GM21447 (cell line): ENCODE results near the gene NEK5.
A peak's percentile ranks its signal among the peaks of the same experiment; 100 is the strongest.
"Not testable (repeated sequence)": the region's sequence is repeated elsewhere in the genome, so short reads cannot be mapped to it uniquely, and the experiment has no call there.

ENCODE experiments used
- ATAC-seq: cut with Tn5 transposase; IDR thresholded peaks from one replicate; pipeline ENCODE4 v1.9.1; 2021; ENCODE audit not compliant: unreplicated experiment

Gene NEK5

DNA sequence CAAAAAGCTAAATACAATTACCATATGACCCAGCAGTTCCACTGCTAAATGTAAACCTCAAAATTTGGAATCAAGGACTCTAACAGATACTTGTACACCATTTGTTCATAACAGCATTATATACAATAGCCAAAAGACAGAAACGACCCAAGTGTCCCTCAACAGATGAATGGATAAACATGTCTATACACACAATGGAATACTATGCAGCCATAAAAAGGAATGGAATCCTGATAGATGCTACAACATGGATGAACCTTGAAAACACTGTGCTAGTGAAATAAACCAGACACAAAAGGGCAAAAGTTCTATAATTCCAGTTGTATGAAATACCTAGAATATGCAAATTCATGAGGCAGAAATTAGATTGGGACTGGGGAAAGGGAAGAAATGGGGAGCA is 18.4 kb upstream of the NEK5 start:
- no peak for ATAC-seq

DNA sequence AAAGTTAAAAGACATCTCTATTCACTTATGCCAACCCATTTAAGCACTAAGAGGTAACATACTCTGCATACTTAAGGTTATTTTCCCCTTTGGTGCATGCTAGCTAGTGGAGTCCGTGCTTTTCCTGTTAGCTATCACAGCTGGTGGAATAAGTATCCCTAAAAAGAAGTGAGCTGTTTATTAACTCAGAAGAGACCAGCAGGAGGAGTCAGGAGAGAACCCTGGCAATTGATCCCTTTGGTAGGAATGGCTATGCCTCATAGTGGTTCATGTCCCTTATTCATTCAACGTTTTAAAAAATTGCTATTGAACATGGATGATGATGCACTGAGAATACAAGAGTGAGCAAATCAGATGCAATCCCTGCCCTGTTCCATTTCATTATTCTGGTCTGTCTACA is 12.4 kb upstream of the NEK5 start:
- ATAC-seq, result no peak

DNA sequence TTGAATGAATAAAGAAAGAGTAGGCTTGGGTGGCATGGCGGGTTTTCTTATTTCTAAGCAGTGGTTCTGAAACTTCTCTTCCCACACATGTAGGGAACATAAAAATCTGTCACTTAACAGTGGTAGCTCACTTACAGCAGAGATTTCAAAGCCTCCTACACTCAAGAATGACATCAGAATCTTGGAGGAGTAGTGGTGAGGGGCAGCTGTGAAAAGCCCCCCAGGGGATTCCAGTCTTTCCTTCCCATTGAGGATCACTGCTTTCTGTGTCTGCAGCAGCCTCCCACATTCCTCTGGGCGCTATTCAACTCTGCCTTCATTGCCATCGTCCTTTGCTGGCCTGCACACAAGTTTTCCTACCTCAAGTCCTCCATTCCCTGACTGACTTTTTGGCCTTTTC is 8.6 kb upstream of the NEK5 start:
- ATAC-seq, result no peak

DNA sequence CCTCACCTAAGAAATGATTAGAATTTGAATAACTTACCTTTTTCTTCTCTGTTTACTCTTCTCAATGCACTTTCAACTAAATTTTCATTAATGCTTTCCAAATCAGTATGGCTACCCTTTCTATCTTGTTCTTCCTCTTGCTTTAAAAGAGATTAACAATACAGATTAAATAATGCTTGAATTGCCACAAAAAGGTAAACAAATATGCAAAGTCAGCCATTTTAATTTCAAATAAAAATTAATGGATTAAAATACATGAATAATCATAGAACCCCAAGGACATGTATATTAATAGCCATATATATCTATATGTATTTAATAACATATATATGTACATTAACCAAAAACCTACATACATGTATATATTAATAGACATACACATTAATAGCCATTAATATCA is 7.9 kb upstream of the NEK5 start:
- no peak for ATAC-seq

DNA sequence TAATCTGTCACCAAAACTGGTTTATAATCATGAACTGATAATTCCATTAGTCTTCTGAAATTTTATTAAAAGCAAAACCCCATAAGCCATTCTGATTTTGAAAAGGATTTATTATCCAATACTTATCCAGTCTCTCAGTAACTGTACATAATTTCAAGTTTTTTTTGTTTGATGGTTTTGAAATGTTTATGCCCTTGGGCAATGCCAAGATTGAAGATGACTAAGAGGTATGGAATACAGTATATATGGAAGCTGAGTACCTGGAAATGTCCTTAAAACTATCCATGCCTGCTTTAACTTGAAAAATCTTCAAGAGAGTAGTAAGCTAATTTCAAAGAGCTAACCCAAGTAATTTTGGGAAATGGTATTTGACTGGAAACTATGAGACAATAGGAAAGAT is 1.8 kb upstream of the NEK5 start:
- no peak for ATAC-seq

DNA sequence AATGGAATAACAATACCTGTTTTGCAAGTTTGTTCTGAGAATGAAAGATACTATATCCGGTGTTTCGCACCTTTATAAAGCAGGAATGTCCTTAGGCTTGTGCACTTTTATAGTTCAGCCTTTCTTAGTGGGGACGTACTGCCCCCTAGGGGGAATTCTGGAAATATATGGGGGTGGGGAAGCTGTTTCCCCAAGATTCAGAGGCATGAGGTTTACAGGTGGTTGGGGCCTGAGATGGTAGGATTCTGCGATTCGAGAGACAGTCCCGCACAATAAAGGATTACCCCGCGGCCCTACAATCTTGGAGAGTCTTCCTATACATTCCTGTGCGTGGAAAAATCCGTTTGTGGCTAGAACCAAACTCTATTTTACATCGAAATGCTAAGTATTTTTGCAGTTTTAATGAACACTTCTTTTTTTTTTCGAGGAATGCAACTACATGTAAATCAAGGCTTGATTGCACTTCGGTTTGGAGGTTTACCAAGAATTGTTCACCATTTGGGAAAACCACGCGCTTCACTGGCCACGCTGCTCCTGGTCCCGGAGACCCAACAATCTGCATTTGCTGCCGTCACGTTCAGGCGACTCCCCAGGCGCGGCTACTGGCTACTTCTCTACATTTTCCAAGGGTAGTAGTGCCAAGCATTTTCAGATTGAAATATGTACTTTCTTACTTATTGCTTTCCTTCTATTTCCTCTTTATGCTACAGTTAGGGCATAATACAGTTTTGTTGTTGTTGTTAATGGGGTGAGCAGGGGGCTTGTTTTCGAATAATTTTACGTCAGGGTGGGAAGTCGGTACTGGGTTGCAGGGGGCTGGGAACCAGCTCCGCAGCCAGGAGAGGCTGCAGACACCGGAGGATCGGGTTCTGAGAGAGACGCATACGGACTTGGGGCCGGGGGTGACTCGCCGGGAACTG is 830 bp downstream of the NEK5 start:
- ATAC-seq, result peak; percentile 64

DNA sequence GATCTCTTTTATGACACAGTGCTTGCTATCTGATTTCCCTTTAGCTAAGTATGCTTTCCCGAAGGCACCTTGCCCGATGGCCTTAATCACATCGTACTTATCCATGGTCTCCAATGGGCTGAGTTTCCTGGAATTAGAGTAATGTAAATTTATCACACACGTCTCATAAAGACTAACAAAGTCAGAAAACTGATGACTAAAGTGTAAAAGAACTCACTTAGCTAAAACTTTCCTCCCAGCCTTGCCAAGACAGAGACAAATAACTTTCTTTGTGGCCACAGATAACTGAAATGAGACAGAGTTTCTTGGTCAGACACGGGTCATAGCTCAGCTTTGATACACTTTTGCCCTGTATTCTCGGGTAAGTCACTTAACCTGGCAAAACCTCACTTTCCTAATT is 1.5 kb downstream of the NEK5 start:
- ATAC-seq, result no peak

DNA sequence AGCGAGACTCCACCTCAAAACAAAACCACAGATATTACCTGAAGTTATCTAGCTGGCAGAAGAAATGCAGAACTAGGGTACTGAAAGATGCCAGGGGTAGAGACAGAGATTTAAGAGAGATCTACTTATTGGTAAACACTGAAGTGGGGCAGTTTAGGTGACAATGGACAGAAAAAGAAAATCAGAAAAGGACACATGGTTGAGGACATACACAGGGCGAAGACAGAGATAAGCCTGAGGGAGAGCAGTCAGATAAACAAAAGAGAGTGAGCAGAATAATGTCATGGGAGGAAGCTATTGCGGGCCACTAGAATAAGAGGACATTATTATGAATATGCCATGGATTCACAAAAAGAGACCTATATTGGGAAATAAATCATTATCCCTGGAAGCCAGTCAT is 3.3 kb downstream of the NEK5 start:
- ATAC-seq, result no peak

DNA sequence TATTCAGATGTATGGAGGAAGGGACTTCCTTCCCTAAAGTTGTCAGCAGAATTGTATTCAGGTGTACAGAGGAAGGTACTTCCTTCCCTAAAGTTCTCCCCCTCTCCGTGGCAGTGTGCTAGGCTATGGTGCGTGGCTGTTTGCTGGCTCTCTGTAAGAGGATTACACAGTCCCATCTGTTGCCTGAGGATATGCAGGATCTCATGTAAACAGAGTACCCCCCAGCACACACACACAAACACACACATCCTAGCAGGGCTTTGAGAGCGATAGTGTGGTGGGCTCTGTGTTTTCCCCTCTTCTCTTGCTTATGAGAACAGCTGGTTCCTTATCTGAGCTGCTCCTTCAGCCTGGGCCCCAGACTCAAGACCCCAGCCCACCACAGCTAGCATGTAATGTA is 10.3 kb downstream of the NEK5 start:
- no peak for ATAC-seq

DNA sequence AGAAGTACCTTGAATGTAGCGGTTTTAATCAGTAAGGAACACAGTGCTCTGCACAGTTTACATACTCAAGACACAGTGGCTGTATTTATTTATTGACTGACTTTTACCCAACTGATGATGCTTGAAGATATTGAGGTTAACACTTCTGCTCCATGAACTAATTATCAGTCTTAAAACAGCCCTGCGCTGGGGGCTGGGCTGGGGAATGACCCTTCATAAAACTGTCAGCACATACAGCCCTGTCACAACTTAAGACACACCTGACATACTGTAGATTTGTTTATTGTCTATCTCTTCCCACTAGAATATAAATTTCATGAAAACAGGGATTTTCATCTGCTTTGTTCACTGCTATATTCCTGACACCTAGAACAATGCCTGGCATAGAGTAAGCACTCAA is 10.8 kb downstream of the NEK5 start:
- ATAC-seq, result no peak

DNA sequence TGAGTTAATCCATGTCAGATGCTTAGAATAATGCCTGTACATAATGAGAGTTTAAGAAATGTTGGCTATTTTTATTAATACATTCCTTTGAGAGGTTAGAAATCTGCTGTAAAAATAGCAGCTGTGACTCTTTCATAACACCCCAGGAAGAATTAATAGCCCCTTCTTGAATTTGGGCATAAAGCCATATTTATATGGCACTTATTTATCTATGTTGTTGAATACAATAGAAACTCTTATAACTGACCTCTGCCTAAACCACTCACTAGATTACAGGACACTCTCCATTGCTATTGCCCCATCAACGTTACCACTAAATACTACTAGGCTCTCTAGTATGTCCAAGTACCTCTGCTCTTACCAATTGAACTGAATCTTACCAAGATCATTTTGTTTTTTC is 16.3 kb downstream of the NEK5 start:
- ATAC-seq, result no peak

DNA sequence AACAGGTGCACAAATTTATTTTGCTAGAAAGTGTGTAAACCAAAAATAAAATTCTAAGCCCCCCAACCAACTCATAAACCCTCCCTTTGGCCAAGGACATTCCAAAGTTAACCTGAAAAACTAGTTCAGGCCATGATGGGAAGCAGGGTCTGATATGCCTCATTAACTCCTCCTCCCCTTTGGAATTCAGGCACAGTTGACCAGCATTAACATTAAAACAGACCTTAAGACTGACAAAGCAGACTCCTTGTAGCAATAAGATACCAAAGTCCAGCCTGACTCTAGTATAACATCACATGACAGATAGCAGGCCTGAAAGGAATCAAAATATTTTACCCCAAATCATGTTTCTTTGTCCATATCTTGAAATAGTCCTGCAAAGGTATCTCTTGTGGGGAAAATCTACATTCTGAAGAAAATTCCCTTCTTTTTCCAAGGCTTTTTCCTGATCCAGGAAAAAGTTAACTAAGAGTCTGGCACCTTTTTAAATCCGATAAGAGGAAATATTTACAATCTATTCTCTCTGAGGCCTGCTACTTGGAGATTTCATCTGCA is 19.7 kb downstream of the NEK5 start:
- ATAC-seq, result no peak

DNA sequence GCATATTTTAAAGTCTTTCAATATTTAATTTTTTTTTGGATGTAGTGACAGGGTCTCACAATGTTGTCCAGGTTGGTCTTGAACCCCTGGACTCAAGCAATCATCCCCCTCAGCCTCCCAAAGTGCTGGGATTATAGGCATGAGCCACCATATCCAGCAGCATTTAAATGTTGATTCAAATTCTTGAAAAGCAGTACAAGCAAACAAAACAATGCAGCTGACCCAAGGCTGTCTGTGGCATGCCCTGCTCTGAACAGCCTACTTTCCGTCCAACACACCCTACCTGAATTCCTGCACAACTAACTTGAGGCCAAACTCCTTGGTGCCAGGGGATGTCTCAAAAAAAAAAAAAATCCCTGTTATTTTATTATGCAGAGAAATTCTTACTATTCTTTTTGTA is 23.0 kb downstream of the NEK5 start:
- ATAC-seq, result no peak

DNA sequence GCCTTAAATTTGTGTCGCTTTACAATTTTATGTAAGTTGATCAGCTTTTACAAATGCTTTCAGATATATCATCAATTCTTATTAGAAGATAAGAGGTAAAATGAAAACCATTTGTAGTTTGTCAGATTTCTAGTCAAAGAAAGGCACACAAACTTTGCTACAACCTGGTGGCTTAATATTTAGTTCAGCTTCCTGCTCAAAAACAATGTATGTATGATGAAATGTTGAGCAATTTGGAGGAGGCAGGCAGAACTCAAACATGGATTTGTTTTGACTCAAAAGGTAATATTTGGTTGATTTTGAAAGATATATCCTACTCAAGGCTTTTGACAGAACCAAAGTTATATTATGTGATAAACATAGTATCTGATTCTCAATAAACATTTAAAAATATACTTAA is 24.2 kb downstream of the NEK5 start:
- ATAC-seq, result no peak

DNA sequence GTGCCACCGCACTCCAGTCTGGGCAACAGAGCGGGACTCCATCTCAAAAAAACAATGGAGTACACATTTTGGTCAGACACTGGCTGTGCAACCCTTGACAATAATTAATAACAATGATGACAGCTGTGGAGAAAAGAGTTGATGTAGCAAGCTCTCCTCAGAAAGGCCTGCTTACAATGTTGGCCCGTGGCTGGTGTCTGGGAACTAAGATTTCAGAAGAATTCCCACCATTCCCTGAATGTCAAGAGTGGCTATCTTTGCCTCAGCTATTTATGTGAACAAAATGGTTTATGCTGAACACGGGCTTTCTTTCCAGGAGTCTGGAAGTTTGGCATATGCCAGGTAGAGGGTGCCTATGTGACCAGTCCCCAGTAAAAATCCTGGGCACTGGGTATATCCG is 25.5 kb downstream of the NEK5 start:
- ATAC-seq, result no peak

DNA sequence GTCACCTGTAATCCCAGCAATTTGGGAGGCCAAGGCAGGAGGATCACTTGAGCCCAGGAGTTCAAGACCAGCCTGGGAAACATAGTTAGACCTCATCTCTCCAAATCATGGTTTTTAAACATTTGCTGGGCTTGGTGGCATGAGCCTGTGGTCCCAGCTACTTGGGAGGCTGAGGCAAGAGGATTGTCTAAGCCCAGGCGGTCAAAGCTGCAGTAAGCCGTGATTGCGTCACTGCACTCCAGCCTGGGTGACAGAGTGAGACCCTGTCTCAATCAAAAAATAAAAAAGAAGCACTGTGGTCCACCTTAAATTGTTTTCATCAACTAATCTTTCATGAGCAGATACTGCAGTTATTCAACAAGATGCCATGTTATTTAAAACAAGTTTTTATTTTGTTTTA is 26.4 kb downstream of the NEK5 start:
- not testable (repeated sequence) for ATAC-seq

DNA sequence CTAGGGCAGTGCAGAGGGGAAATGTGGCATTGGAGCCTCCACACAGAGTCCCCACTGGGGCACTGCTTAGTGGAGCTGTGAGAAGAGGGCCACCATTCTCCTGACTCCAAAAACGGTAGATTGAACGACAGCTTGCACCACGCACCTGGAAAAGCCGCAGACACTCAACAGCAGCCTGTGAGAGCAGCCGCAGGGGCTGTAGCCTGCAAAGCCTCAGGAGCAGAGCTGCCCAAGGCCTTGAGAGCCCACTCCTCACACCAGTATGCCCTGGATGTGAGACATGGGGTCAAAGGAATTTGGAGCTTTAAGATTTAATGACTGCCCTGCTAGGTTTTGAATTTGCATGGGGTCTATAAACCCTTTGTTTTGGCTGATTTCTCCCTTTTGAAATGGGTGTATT is 31.7 kb downstream of the NEK5 start:
- ATAC-seq, result no peak

DNA sequence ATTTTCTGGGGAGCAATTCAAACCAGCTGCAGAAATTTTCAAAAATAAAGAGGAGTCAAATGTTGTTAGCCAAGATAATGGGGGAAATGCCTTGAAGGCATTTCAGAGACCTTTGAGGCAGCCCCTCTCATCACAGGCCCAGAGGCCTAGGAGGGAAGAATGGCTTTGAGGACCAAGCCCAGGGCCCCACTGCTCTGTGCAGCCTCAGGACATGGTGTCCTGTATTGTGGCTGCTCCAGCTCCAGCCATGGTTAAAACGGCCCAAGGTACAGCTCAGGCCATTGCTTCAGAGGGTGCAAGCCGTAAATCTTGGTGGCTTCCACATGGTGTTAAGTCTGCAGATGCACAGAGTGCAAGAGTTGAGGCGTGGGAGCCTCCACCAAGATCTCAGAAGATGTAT is 32.1 kb downstream of the NEK5 start:
- no peak for ATAC-seq

DNA sequence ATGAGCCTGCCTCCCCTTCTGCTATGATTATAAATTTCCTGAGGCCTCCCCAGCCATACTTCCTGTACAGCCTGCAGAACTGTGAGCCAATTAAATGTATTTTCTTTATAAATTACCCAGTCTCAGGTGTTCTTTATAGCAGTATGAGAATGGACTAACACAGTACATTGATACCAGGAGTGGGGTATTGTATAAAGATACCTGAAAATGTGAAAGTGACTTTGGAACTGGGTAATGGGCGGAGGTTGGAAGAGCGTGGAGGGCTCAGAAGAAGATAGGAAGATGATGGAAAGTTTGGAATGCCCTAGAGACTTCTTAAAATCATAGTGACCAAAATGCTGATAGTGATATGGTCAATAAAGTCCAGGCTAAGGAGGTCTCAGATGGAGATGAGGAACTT is 32.8 kb downstream of the NEK5 start:
- no peak for ATAC-seq

DNA sequence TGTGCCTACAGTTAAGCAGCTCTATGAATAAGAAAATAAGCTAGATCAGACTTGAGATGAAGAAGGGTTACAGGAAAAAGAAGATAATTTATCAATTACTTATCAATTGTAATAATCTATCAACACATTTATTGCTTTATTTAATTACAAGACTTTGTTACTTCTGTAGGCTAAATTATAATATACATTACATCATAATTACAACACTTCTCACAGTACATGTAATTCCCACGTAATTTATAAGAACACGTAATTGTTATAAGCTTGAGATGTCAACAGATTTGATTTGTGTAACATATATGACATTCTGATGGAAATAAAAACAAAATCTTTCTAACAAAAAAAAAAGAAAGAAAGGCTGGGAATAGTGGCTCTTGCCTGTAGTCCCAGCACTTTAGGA is 36.8 kb downstream of the NEK5 start:
- ATAC-seq, result no peak

DNA sequence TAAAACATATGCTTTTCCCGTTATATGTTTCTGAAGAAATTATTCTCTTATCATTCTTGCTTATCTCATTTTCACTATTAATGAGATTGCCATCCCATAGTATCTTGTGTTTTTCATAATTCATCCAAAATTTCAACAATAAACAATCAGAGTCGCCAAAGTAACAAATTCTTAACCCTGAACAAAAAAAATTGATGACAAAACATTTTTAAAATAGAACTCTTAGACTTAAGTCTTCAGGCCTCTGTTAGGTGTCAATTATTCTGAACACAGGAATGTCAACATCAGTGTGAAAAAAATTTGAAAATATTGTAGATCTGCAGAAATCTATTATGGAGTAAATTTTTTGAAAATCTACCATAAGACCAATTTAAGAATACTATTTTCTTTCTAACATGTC is 37.4 kb downstream of the NEK5 start:
- ATAC-seq, result no peak

DNA sequence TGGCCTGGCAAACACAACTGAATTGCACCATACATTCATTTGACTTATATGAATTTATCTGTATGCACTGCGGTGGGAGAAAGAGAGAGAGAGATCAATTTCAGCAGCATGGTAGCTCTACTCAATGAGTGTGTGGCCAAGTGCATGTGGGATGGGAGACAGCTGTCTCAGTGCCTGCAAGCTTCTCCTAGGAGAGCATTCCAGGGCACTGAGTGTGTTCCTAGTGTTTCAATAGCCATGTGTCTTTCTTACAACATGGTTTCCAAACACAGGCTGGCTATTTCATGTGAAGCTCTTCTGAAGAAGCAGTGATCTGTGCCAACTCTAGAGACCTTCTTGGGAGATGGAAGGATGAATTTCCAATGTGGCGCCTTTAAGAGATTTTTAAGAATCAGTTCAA is 43.5 kb downstream of the NEK5 start:
- ATAC-seq, result no peak

DNA sequence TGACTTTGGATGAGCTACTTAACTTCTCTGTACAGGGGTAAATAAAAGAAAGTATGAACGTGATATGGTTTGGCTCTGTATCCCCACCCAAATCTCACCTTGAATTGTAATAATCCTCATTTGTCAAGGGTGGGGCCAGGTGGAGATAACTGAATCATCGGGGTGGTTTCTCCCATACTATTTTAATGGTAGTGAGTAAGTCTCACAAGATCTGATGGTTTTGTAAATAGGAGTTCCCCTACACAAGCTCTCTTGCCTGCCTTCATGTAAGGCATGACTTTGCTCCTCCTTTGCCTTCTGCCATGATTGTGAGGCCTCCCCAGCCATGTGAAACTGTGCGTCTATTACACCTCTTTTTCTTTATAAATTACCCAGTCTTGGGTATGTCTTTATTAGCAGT is 43.9 kb downstream of the NEK5 start:
- not testable (repeated sequence) for ATAC-seq
